Measurements from ENCODE around the gene IL17C. TPM values are rescaled to one million over a fixed set of nuclear protein-coding genes. Genes with fewer than 3 reads are reported as not detected.

The IL17C gene
- polyA plus RNA-seq, 1 donor from 2014 or later, result not detected

GRCh38 chr16:88622125-88622524, 16.2 kb upstream of the IL17C start (continued):
- TF ChIP-seq MXI1 (conservative IDR thresholded peaks at IDR 0.05; ENCODE audit: poor library complexity, severe bottlenecking) (no peak), EZH2 (IDR thresholded peaks at IDR 0.05; ENCODE audit: borderline replicate concordance, insufficient read depth, low read length, poor library complexity, severe bottlenecking) (no peak)

GRCh38 chr16:88622866-88623265, 15.5 kb upstream of the IL17C start:
- Histone ChIP-seq H3K79me2 (replicated peaks; ENCODE audit: insufficient read depth, low read length) (no peaks in the 10 kb centered on the region), H3K4me2 (ENCODE audit: low read length) (no peak overlapping the region), H3K9ac (ENCODE audit: low read length) (no peak overlapping the region), H3K9me3 (ENCODE audit: low read length) (no peaks in the 10 kb centered on the region), H3K27ac (ENCODE audit: low read length) (no peak overlapping the region), H4K20me1 (ENCODE audit: insufficient read depth) (no peaks in the 10 kb centered on the region), H3K36me3 (ENCODE audit: insufficient read depth, low read length) (no peaks in the 10 kb centered on the region), H3K9me2 (ENCODE audit: insufficient read depth, low read length) (no peaks in the 10 kb centered on the region), H3F3A (ENCODE audit: insufficient read depth, low read length, poor library complexity, severe bottlenecking) (no peaks in the 10 kb centered on the region), H2AFZ (ENCODE audit: low read depth, low read length) (no peak overlapping the region), H3K27me3 (ENCODE audit: insufficient read depth, low read depth, low read length) (no peaks in the 10 kb centered on the region), H3K4me3 (ENCODE audit: low read length) (no peak overlapping the region)
- TF ChIP-seq EZH2 (IDR thresholded peaks at IDR 0.05; ENCODE audit: borderline replicate concordance, insufficient read depth, low read length, poor library complexity, severe bottlenecking) (no peak), RAD21 (conservative IDR thresholded peaks at IDR 0.05) (no peak), SMC3 (conservative IDR thresholded peaks at IDR 0.05; ENCODE audit: poor library complexity) (no peak), TAF1 (IDR thresholded peaks at IDR 0.05; ENCODE audit: low read depth) (no peak), EP300 (conservative IDR thresholded peaks at IDR 0.05; ENCODE audit: poor library complexity, severe bottlenecking) (no peak)
- TF ChIP-seq, protein P1, sequence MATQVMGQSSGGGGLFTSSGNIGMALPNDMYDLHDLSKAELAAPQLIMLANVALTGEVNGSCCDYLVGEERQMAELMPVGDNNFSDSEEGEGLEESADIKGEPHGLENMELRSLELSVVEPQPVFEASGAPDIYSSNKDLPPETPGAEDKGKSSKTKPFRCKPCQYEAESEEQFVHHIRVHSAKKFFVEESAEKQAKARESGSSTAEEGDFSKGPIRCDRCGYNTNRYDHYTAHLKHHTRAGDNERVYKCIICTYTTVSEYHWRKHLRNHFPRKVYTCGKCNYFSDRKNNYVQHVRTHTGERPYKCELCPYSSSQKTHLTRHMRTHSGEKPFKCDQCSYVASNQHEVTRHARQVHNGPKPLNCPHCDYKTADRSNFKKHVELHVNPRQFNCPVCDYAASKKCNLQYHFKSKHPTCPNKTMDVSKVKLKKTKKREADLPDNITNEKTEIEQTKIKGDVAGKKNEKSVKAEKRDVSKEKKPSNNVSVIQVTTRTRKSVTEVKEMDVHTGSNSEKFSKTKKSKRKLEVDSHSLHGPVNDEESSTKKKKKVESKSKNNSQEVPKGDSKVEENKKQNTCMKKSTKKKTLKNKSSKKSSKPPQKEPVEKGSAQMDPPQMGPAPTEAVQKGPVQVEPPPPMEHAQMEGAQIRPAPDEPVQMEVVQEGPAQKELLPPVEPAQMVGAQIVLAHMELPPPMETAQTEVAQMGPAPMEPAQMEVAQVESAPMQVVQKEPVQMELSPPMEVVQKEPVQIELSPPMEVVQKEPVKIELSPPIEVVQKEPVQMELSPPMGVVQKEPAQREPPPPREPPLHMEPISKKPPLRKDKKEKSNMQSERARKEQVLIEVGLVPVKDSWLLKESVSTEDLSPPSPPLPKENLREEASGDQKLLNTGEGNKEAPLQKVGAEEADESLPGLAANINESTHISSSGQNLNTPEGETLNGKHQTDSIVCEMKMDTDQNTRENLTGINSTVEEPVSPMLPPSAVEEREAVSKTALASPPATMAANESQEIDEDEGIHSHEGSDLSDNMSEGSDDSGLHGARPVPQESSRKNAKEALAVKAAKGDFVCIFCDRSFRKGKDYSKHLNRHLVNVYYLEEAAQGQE (IDR thresholded peaks at IDR 0.05; ENCODE audit: borderline replicate concordance), result no peak

- TF ChIP-seq POLR2AphosphoS5 (IDR thresholded peaks at IDR 0.05), result no peak
- no peak for TF ChIP-seq CTCF (IDR thresholded peaks at IDR 0.05; ENCODE audit: poor library complexity, severe bottlenecking)
- TF ChIP-seq, protein P1 (IDR thresholded peaks at IDR 0.05; ENCODE audit: borderline replicate concordance), result no peak
- no peak for TF ChIP-seq EP300 (conservative IDR thresholded peaks at IDR 0.05; ENCODE audit: poor library complexity, severe bottlenecking)
- TF ChIP-seq RAD21 (conservative IDR thresholded peaks at IDR 0.05), result no peak
- TF ChIP-seq EZH2 (IDR thresholded peaks at IDR 0.05; ENCODE audit: borderline replicate concordance, insufficient read depth, low read length, poor library complexity, severe bottlenecking), result no peak
- TF ChIP-seq MXI1 (conservative IDR thresholded peaks at IDR 0.05; ENCODE audit: poor library complexity, severe bottlenecking), result no peak
- no peak for TF ChIP-seq SMC3 (conservative IDR thresholded peaks at IDR 0.05; ENCODE audit: poor library complexity)
- TF ChIP-seq TAF1 (IDR thresholded peaks at IDR 0.05; ENCODE audit: low read depth), result no peak
- Histone ChIP-seq H2AFZ (ENCODE audit: low read depth, low read length) (no peak overlapping the region), H3K27ac (ENCODE audit: low read length) (no peak overlapping the region), H3F3A (ENCODE audit: insufficient read depth, low read length, poor library complexity, severe bottlenecking) (no peaks in the 10 kb centered on the region), H3K36me3 (ENCODE audit: insufficient read depth, low read length) (no peaks in the 10 kb centered on the region), H3K4me2 (ENCODE audit: low read length) (no peak overlapping the region), H3K9ac (ENCODE audit: low read length) (no peak overlapping the region), H3K4me3 (ENCODE audit: low read length) (no peak overlapping the region), H3K79me2 (replicated peaks; ENCODE audit: insufficient read depth, low read length) (no peaks in the 10 kb centered on the region), H3K9me2 (ENCODE audit: insufficient read depth, low read length) (no peaks in the 10 kb centered on the region), H4K20me1 (ENCODE audit: insufficient read depth) (no peaks in the 10 kb centered on the region), H3K27me3 (ENCODE audit: insufficient read depth, low read depth, low read length) (no peaks in the 10 kb centered on the region), H3K9me3 (ENCODE audit: low read length) (no peaks in the 10 kb centered on the region)
These were observed 14.5 kb upstream of the IL17C start for GRCh38 chr16:88623858-88624257.

Measured in neural cell (in vitro differentiated cells).